Esophagus squamous epithelium (tissue), 4 donors: ENCODE results near the gene BNC2.

Experiments used
- CTCF ChIP-seq, 6 experiments: fragments of 450-650 bp in 4 of 6; fragments of 200-600 bp in 2 of 6; sonication (generic) in 2 of 6; IDR thresholded peaks; one replicate each; pipeline ENCODE4 v1.5.1; 2016 to 2019; ENCODE audit warnings: antibody characterized with exemption in 6 of 6, mild to moderate bottlenecking in 4 of 6, moderate library complexity in 4 of 6
- POLR2A ChIP-seq, 4 donors: fragments of 450-650 bp; IDR thresholded peaks; one replicate each; pipeline ENCODE4 v1.6.1; 2017; ENCODE audit warnings: antibody characterized with exemption in 4 of 4, mild to moderate bottlenecking in 4 of 4, moderate library complexity in 3 of 4

- TF ChIP-seq POLR2A (IDR thresholded peaks at IDR 0.05) = no peak
- no peak for TF ChIP-seq CTCF (IDR thresholded peaks at IDR 0.05)
Observed at GRCh38 chr9:16610538-16610937, 259.9 kb downstream of the BNC2 start.
